GM18907 (cell line): ENCODE data around the gene ANKMY1.
"Not testable (repeated sequence)": the region's sequence is repeated elsewhere in the genome, so short reads cannot be mapped to it uniquely, and the experiment has no call there.

Experiments
- ATAC-seq: cut with Tn5 transposase; IDR thresholded peaks from one replicate; pipeline ENCODE4 v1.9.1; 2021; ENCODE audit warnings: mild to moderate bottlenecking, moderate library complexity; ENCODE audit not compliant: unreplicated experiment

The ANKMY1 gene

GRCh38 chr2:240556553-240557100, 1.2 kb downstream of the ANKMY1 start:
- no peak for ATAC-seq

GRCh38 chr2:240555541-240556250, 2.1 kb downstream of the ANKMY1 start:
- ATAC-seq: no peak

DNA sequence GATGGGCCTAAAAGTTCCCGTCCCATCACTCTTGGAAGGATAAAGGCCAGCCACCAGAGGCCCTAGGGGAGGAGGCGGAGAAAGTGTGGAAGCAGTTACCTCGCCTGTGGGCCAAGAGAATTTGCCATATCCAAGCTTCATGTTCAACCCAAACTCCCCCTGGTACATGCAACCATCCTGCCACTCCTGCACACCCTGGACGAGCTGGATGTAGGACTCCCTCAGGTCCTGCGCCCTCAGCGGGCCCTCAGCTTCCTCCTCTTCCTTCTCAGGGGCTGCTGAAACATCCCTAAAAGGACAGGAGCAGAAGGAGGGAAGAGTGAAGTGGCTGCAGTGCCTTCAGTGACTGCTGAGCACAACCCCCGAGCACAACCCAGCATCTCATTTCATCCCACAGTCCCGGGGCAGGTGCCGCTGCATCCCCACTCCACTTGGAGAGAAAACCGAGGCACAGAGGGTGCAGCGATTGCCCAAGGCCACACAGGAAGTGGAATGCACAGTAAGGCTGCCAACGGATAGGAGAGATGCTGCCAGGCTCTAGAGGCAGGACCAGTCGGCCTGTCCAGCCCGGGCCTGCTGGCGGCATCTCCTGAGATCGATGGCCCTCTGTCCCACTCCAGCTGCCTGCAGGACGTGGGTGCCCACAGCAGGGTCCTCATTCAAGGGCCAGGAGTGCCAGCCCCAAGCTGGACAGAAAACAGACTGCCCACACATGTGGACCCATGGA, 2.9 kb downstream of the ANKMY1 start:
- ATAC-seq: no peak

GRCh38 chr2:240553956-240554480, 3.8 kb downstream of the ANKMY1 start:
- no peak for ATAC-seq

DNA sequence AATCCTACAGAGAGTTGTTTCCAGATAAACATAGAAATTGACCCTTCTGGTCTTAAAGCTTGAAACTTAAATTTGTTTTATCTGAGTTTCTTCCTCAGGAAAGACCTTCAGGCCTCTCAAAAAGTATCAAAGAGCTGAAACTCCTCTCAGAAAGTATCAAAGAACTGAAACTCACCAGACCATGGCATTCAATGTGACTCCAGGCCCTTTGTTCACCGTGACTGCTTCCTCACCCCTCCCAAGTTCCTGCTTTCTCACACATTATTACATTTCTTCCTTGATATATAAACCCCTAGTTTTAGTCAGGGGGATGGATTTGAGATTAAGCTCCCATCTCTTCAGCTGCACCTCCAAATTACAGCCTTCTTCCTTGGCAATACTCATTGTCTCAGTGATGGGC, 6.0 kb downstream of the ANKMY1 start:
- no peak for ATAC-seq

GRCh38 chr2:240551288-240551687, 6.5 kb downstream of the ANKMY1 start:
- no peak for ATAC-seq

- no peak for ATAC-seq
Measured at GRCh38 chr2:240539906-240540305, 17.9 kb downstream of the ANKMY1 start.

DNA sequence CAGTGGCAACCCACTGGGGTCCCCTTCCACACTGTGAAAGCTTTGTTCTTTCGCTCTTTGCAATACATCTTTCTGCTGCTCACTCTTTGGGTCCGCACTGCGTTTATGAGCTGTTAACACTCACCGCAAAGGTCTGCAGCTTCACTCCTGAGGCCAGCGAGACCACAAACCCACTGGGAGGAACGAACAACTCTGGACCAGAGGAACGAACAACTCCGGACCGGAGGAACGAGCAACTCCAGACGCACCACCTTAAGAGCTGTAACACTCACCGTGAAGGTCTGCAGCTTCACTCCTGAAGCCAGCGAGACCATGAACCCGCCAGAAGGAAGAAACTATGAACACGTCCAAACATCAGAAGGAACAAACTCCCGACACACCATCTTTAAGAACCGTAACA, 18.7 kb downstream of the ANKMY1 start:
- not testable (repeated sequence) for ATAC-seq

DNA sequence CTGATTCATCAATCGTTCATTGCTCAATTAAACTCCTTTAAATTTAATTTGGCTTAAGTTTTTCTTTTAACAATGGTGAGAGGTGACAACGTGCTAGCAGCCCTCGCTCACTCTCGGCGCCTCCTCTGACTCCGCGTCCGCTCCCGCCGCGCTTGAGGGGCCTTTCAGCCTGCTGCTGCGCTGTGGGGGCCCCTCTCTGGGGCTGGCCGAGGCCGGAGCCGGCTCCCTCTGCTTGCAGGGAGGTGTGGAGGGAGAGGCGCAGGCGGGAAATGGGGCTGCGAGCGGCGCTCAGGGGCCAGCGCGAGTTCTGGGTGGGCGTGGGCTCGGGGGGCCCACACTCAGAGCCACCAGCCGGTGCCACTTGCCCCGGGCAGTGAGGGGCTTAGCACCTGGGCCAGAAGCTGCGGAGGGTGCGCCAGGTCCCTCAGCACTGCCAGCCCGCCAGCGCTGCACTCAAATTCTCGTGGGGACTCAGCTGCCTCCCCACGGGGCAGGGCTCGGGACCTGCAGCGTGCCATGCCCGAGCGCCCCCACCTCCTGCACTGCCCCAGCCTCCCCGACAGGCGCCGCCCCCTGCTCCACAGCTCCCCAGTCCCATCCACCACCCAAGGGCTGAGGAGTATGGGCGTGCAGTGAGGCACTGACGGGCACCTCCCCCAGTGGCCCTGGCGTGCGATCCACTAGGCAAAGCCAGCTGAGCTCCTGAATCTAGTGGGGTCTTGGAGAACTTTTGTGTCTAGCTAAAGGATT, 19.6 kb downstream of the ANKMY1 start:
- no peak for ATAC-seq

GRCh38 chr2:240532031-240532775, 25.6 kb downstream of the ANKMY1 start:
- no peak for ATAC-seq

GRCh38 chr2:240531038-240531437, 26.8 kb downstream of the ANKMY1 start:
- ATAC-seq: no peak

DNA sequence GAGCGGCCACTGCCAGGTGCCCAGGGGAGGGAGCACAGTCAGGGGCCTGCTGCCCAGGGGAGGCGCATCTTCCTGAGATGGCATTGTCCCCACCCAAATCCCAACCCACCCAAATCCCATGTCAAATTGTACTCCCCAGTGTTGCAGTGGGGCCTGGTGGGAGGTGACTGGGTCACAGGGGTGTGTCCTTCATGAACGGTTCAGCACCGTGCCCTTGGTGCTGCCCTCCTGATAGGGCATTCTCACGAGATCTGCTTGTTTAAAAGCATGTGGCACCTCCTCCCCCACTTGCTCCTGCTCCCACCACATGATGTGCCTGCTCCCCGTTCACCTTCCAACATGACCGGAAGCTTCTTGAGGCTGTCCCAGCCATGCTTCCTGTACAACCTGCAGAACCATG, 27.6 kb downstream of the ANKMY1 start:
- ATAC-seq: no peak

DNA sequence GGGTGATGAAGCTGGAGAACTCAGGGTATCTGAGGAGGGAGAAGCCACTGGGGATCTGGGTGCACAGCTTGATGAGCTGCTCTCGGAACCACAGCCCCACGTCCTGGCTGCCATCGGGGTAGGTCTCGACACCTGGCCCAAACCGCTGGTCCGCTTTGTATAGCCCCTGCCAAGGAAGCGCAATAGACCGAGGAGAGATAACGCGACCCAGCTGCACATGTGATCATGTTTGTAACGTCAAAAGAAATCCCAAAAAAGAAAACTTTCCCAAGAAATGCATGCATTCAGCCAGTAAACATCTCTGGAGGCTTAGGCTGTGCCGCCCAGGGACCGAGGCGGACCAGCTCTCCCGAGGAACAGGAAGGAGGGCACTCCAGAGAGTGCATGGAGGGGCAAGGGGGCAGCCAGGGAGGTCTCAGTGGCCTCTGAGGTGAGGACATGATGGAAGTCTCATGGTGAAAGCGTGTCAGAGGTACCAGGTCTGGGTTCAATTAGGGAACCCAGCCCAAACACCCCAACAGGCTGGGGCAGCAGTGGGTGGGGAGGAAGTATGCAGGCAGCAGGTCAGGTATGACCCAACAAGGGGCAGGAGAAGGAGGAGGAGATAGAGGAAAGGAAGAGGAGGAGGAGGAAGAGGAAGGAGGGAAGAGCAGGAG, 28.3 kb downstream of the ANKMY1 start:
- no peak for ATAC-seq

DNA sequence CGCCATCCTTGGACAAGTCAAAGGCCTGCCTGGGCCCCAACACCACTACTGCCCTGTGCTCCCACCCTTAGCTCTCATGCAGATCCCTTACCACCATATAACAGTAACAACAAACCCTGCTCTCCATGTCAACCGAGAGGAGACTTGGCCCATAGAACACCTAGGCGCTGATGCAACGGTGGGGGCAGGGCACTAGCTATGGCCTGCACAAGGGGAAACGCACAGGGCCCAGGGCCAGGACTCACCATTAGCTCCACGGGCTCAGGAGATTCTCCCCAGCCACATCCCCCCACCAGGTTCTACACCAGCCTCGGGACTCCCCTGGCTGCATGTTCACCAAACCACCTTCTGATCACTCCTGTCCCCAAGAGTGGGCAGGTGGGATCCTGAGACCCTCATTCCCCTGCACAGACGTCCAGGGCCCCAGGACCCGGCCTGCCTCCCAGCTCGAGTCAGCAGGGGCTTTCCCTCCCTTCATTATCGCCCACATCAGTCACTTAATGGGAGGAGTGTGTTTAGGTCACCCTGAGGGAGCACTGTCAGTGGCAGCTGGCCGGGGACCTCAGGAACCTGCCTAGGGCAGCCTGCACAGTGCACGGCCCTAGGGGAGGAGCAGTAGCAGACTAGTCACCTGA, 29.3 kb downstream of the ANKMY1 start:
- no peak for ATAC-seq

DNA sequence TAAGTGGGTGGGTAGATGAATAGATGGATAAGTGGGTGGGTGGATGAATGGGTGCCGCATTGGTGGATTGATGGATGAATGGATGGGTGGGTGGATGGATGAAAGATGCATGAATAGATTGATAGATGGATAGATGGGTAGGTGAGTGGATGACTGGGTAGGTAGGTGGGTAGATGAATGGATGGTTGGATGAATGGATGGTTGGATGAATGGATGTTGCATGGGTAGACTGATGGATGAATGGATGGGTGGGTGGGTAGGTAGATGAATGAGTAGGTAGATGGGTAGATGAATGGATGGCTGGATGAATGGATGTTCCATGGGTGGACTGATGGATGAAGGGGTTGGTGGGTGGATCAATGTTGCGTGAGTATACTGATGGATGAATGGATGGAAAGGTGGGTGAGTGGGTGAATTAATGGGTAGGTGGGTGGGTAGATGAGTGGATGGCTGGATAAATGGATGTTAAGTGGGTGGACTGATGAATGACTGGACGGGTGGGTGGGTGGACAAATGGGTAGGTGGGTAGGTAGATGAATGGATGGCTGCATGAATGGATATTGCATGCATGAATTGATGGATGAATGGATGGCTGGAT, 30.5 kb downstream of the ANKMY1 start:
- no peak for ATAC-seq

DNA sequence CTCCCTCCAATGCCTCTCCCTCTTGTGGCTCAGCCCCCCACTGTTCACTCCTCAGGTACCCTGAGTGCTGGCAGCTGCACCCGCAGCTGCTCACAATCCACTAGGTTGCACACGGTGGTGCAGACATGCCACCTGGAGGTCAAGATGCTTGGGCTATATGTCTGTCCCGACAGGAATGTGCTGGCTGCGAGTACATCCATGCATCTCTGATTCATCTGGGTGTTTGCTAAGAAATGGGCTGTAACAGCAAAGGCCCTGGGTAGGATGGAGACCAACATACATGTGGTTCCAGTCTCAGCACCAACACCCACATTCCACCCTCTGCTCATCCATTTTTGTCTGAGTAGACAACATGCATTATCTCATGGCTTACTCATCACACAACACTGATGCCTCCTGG, 31.3 kb downstream of the ANKMY1 start:
- no peak for ATAC-seq

- no peak for ATAC-seq
Measured at GRCh38 chr2:240525802-240526201, 32.0 kb downstream of the ANKMY1 start.

- ATAC-seq: no peak
Measured at GRCh38 chr2:240524963-240525718, 32.6 kb downstream of the ANKMY1 start.
